ENCODE data around the gene SKIC2.

SKIC2 gene

GRCh38 chr6:31919624-31920303 is 39.2 kb upstream of the SKIC2 start:
- H3K4me3 ChIP-seq (ENCODE audit: control insufficient read depth, low read depth, low read length), result no peak overlapping the region
- no peak for TF ChIP-seq CTCF (IDR thresholded peaks at IDR 0.05; ENCODE audit: control insufficient read depth, insufficient read depth, low read depth, low read length, missing control alignments)

GRCh38 chr6:31920811-31921210 is 38.2 kb upstream of the SKIC2 start:
- H3K4me3 ChIP-seq (ENCODE audit: control insufficient read depth, low read depth, low read length), result no peak overlapping the region
- no peak for DNase-seq (ENCODE audit: low read depth)
- no peak for TF ChIP-seq CTCF (IDR thresholded peaks at IDR 0.05; ENCODE audit: control insufficient read depth, insufficient read depth, low read depth, low read length, missing control alignments)

More at GRCh38 chr6:31919624-31920303, 39.2 kb upstream of the SKIC2 start:
- DNase-seq (ENCODE audit: low read depth), result no peak

- no peak for TF ChIP-seq CTCF (IDR thresholded peaks at IDR 0.05; ENCODE audit: control insufficient read depth, insufficient read depth, low read depth, low read length, missing control alignments)
- H3K4me3 ChIP-seq (ENCODE audit: control insufficient read depth, low read depth, low read length), result no peak overlapping the region
- DNase-seq (ENCODE audit: low read depth), result no peak
Observed at GRCh38 chr6:31922942-31923341, 36.0 kb upstream of the SKIC2 start.

GRCh38 chr6:31927242-31927862 is 31.6 kb upstream of the SKIC2 start, which contains the start of gene C2:
TSS of gene C2 (plus strand) at chr6:31927717. CDS start at chr6:31927753, 36 bp downstream.
- no peak for DNase-seq (ENCODE audit: low read depth)
- TF ChIP-seq CTCF (IDR thresholded peaks at IDR 0.05; ENCODE audit: control insufficient read depth, insufficient read depth, low read depth, low read length, missing control alignments), result no peak
- no peak within 1 kb of the TSS; the same call in 1 of the 2 replicates for H3K4me3 ChIP-seq (ENCODE audit: control insufficient read depth, low read depth, low read length)

- no peak overlapping the region; the same call in 1 of the 2 replicates for H3K4me3 ChIP-seq (ENCODE audit: control insufficient read depth, low read depth, low read length)
- no peak for DNase-seq (ENCODE audit: low read depth)
- TF ChIP-seq CTCF (IDR thresholded peaks at IDR 0.05; ENCODE audit: control insufficient read depth, insufficient read depth, low read depth, low read length, missing control alignments), result no peak
Observed at GRCh38 chr6:31927863-31928671, 30.9 kb upstream of the SKIC2 start.

GRCh38 chr6:31928672-31928939 is 30.4 kb upstream of the SKIC2 start:
- H3K4me3 ChIP-seq (ENCODE audit: control insufficient read depth, low read depth, low read length), result no peak overlapping the region
- DNase-seq (ENCODE audit: low read depth), result no peak
- TF ChIP-seq CTCF (IDR thresholded peaks at IDR 0.05; ENCODE audit: control insufficient read depth, insufficient read depth, low read depth, low read length, missing control alignments), result no peak

Data from AG09309 (cell line).